Sciatic nerve (tissue), 2 donors: ENCODE results near the gene INPP4A. TPM values are rescaled to one million over a fixed set of nuclear protein-coding genes. Genes with fewer than 3 reads are reported as not detected.

Experiments
- ATAC-seq: fragments of 200-7000 bp; cut with Tn5 transposase; one replicate; pipeline ENCODE4 v1.9.1; 2020; ENCODE audit warnings: mild to moderate bottlenecking, moderate library complexity
- DNase-seq: peaks from one replicate; pipeline ENCODE4 v3.0.0-alpha.2; 2020; ENCODE audit warnings: low spot score
- intact Hi-C: fragments of 100-400 bp; cut with DNase I; formaldehyde crosslinking; loops from one replicate; pipeline ENCODE4 v1.14.2; 2022
- total RNA-seq: library from RNA; stranded (reverse); fragmentation: NEBNext Ultra II Directional; extraction: Animal tissue kit (Norgen Biotek cat#: 25700); gene quantifications from one replicate; pipeline ENCODE4 v1.2.1, GENCODE V29; 2021
- donor health status: DM: no; HTN: no; CAD: no.
- donor health status: DM: no; HTN: no; CAD: no.

The INPP4A gene
- total RNA-seq, 1 donor from 2014 or later: 29.8 TPM

DNA sequence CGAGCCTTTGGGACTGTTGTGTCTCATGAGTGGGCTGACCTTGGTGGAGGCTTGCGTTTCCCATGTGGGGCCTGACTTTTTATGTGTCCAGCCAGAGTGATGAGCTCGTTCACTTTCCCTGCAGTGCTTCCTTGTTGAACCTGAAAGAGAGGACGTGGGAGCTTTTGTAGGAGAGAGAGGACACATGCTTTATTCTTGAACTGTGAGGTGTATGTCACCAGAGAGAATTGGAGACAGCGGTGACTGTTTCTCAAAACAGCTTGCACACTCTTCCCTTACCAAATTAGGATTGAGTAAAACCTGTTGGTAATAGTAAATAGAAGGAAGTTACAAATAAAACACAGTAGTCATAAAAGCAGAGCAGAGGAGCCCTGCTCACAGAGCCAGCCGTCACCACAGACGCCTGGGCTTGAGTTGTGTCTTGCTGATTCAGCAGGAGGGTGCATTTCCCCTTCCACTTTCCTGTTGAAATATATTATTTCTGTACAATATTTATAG, 60.7 kb downstream of the INPP4A start:
- intact Hi-C loops: no loop called here
- no peak for DNase-seq
- ATAC-seq: peak; percentile 45

DNA sequence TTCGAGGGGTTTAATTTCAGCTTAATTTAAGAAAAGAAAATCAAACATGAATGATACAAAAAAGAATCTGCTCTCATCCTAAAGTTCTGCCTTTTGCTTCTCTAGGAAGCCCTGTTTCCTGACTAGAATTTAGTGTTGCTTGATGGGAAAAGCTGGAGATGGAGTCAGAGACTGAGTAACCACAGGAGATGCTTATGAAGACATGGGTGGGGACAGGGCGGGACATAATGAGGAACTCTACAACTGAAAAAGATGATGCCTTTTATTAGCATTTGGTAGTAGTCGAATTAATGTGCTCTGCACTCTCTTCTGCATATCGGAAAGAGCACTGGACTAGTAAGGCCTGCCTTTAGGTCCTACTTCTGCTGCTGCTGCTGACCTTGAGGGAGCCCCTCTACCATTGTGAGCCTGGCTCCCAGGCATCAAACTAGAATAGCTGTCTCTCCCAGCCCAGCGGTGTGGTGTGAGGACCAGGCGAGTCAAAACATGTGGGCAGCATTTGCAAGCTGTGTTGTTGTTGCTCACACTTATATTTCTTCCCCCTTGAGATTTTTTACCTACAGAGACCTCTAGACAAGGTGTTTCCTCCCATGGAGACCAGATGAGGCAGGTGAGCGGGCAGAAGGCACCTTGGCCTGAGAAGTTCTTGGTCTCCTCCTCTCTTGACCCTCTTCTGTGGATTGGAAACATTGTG, 61.5 kb downstream of the INPP4A start:
- ATAC-seq (no peak), DNase-seq (no peak)
- intact Hi-C loops: no loop called here

GRCh38 chr2:98506881-98507280, 62.2 kb downstream of the INPP4A start:
- intact Hi-C loops: no loop called here
- ATAC-seq (no peak), DNase-seq (no peak)

- intact Hi-C loops: no loop called here
- ATAC-seq: no peak
Observed at GRCh38 chr2:98507461-98507860, 62.8 kb downstream of the INPP4A start.

DNA sequence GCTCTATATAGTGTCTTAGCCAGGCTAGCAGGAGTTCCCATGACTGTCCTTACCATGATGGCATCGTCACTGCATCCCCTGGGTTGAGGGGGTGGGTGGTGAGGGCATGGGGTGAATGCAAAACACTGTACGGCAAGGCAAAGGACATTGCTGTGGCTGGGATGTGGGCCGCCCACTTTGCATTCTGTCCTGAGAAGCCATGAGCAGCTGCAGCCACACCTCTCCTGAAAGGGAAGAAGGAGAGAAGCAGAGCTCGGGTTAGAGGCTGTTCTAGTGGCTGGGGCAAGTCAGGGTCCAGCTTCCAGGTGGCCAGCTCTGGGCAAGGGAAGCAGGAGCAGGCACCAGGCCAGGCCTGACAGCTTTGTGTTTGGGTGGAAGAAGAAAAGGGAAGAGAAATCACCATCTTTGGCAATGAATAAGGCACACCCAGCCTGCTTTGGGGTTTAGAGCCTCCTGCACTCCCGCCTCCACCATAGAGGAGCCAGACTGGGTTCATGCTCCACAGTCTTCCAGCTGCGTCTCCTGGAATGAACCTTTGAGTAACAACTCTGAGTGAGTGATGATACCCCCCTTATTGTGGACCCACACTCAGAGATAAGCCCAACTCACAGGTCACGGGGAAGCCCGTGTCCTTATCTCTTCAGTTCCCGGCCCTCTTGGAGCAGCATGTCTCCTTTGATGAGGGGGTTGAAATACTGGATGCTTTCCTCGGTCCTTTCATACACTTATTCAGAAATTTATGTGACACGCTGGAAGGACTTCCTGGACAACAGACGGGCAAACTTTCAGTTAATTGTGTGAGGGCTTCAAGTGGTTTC, 63.4 kb downstream of the INPP4A start:
- intact Hi-C loops: no loop called here
- peak; percentile 59 for ATAC-seq
- no peak for DNase-seq

More at GRCh38 chr2:98507461-98507860, 62.8 kb downstream of the INPP4A start:
- DNase-seq: no peak

GRCh38 chr2:98508709-98509066, 64.0 kb downstream of the INPP4A start:
- ATAC-seq (peak; percentile 77), DNase-seq (peak; percentile 75)
- intact Hi-C loops: no loop called here

GRCh38 chr2:98509542-98510321, 65.1 kb downstream of the INPP4A start:
- DNase-seq: no peak
- intact Hi-C loops: no loop called here
- ATAC-seq: no peak

GRCh38 chr2:98510322-98510662, 65.6 kb downstream of the INPP4A start:
- intact Hi-C loops: no loop called here
- ATAC-seq: no peak
- DNase-seq: no peak

GRCh38 chr2:98511981-98512380, 67.3 kb downstream of the INPP4A start:
- DNase-seq (no peak), ATAC-seq (no peak)
- intact Hi-C loops: no loop called here

DNA sequence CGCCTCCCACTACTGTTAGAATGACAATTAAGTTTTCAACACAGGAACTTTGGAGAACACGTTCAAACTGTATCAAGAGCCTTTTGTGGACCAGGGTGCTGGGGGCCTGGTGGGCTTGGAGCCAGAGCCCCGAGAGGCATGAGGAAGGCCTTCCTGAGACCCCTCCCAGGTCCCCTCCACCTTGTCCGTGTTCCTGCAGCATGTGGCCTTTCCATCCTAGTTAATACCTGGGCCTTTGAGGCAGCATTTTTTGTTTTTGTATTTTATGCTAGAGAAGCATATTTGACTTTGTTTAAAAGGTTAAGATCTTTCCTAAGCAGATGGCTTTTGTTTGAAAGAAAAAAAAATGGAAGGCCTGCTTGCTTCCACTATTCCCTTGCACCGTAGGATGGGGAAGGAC, 68.0 kb downstream of the INPP4A start:
- DNase-seq: no peak
- no peak for ATAC-seq
- intact Hi-C loops: no loop called here

DNA sequence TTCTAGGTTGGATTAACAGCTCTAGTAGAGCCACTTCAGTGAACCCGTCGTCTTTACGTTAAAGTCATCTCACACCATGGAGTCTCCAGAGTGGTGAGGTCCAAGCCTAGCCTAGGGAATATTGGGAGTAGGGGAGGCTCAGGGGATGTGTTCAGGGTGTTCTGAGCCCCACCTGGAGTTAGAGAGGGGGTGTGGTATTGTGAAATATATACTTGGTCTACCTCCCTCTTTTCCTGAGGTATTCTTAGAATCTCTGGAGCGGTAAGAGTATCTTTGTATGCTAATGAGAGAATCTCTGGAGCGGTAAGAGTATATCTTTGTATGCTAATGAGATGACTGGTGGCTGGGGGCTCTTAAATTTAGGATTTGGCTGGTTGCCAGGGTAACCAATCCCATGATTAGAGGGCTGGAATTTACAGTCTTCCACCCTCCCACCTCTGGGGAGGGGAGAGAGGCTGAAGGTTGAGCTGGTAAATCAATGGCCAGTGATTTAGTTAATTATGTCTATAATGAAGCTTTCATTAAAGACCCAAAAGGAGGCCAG, 69.5 kb downstream of the INPP4A start:
- ATAC-seq (no peak), DNase-seq (no peak)
- intact Hi-C loops: no loop called here

- no peak for DNase-seq
- intact Hi-C loops: no loop called here
- ATAC-seq: no peak
Observed at GRCh38 chr2:98514879-98515249, 70.2 kb downstream of the INPP4A start.

DNA sequence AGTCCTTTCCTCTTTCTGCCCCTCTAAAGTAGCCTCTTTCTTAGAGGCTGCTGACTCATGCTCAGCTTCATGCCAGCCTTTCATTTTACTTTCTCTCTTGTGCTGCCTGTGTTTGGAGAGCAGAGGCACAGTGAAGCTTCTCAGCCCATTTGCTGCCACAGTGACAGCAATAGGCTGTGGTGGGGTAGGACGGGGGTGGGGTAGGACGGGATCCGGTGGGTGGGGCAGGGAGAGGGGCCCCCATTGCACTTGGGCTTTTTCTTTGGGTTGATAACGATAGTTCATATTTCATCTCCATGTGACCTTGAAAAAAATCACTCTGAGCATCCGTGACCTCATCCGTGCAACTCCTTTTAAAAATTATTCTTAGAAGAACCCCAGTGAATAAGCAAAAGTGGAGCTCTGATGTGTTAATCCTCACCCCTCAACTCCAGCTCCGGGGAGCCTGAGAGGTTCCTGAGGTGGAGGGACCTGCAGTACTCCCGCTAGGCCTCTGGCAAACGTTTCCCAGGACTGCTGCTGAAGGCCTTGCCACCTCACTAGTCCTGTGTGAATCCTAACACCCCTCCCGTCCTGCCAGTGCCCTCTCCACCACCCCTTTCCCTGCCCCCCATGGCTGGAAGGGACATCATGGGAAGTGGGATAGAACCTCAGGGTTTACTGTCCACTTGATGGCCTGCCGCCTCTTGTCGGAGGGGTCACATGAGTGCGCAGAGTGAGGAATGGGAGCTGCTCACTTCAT, 70.8 kb downstream of the INPP4A start:
- intact Hi-C loops: no loop called here
- no peak for ATAC-seq
- DNase-seq: no peak

GRCh38 chr2:98516571-98516970, 71.9 kb downstream of the INPP4A start:
- no peak for ATAC-seq
- DNase-seq: no peak
- intact Hi-C loops: no loop called here

DNA sequence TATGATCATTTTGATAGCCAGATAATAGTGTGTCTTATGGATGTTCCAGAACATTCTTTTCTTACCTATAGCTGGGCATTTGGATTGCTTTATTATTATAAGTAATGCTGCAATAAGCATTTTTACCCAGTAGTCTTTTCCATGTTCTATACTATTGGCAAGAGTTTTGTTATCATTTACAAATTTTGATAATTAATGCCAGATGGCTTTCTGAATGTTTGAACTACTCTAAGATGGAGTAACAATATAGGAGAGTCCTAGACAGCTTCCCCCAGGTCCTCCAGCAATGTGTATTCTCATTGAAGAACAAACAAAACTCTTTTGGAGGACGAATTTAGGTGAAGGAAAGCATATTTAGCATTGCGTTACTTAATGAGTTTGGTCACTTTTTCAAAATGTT, 73.0 kb downstream of the INPP4A start:
- ATAC-seq: no peak
- intact Hi-C loops: no loop called here
- no peak for DNase-seq

DNA sequence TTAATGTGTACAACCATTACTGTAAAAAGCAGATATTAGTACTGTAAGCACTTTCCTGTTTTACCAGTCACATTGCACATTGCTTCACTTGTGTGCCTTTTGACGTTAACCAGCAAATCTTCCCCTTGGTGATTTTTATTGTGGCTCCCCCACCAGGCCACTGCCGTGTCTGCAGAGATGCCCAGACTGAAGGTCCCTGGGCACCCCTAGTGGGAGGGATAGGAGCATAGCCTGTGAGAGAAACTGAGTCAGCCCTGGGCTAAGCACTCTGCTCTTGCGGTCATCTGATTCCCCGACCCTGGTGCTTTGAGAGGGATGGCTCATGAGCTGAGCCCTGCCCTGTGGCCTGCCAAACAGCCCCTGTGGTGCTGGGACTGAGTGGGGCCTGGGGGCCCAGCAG, 73.4 kb downstream of the INPP4A start:
- ATAC-seq (peak; percentile 42), DNase-seq (no peak)
- intact Hi-C loops: no loop called here

DNA sequence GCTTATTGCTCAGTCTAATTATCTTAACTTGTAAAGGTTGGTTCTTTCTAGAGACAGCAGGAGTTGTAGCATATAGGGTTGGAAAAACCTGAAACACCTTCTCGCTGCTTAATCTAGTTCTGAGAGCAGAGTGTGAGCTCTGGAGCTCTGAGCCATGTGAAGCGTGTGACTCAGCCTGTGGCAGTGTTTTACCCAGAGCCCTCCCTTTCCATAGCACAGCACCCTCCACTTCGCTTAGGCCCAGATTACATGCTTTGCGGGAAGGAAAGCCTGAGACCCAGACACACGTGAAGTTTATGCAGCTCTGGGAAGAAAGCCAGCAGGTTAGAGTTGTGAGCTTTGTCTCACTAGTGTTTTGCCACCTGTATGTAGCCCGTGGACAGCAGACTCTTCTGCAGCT, 74.5 kb downstream of the INPP4A start:
- intact Hi-C loops: no loop called here
- ATAC-seq (no peak), DNase-seq (no peak)

DNA sequence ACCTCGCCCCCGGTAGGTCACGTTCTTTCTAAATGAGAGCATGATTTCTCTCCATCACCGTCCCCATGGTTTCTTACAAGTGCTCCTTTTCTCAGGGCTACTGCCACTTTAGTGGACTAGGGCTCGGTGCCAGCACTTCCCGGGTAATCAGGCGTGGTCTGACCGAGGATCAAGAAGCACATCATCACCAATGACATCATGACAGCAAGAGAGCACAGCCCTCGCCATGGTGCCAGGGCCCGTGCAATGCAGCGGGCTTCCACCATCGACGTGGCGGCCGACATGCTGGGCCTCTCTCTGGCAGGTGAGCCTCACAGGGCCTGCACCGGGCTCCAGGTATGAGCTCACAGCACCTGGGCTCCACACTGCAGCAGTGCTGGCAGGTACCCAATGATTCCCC, 75.2 kb downstream of the INPP4A start:
- no peak for DNase-seq
- ATAC-seq: no peak
- intact Hi-C loops: no loop called here

GRCh38 chr2:98520806-98521205, 76.1 kb downstream of the INPP4A start:
- intact Hi-C loops: no loop called here
- DNase-seq (no peak), ATAC-seq (no peak)
